OCI-LY7 (cell line): ENCODE measurements around the gene TLR9. TPM values are rescaled to one million over a fixed set of nuclear protein-coding genes. Genes with fewer than 3 reads are reported as not detected.

ENCODE experiments used
- BruUV-seq: library from RNA; stranded (reverse); fragments of 400-500 nt; replicated peaks from 2 replicates; lab custom pipeline; 2021; lab: Mats Ljungman, UMichigan
- CTCF ChIA-PET: fragments of 300-600 bp; sonication (Branson Sonifier 250); formaldehyde crosslinking; loops from one replicate; lab custom pipeline; 2022; ENCODE audit warnings: antibody characterized with exemption; ENCODE audit not compliant: unreplicated experiment; lab: Charles Lee
- POLR2A ChIA-PET: fragments of 300-600 bp; sonication (Branson Sonifier 250); formaldehyde crosslinking; loops from one replicate; lab custom pipeline; 2022; ENCODE audit warnings: antibody characterized with exemption; lab: Charles Lee
- DNase-seq: peaks from one replicate; pipeline ENCODE4 v3.0.0-alpha.2; 2015; ENCODE audit warnings: low spot score
- H2AFZ ChIP-seq: fragments of 200-600 bp; sonication (generic), shearing (Covaris generic); 2 replicates; pipeline ENCODE4 v1.6.1; 2014; ENCODE audit warnings: mild to moderate bottlenecking, antibody characterized with exemption, low read length, moderate library complexity
- H3K27ac ChIP-seq: fragments of 200-600 bp; sonication (generic); 2 replicates; pipeline ENCODE4 v1.5.1; 2014; ENCODE audit warnings: mixed run types, low read depth, mild to moderate bottlenecking, moderate library complexity, low read length, inconsistent platforms; ENCODE audit not compliant: poor library complexity, severe bottlenecking
- H3K36me3 ChIP-seq: fragments of 200-600 bp; sonication (generic); 2 replicates; pipeline ENCODE4 v1.6.1; 2014; ENCODE audit warnings: mild to moderate bottlenecking, antibody characterized with exemption, low read length, moderate library complexity, mixed read lengths; ENCODE audit not compliant: insufficient read depth
- H3K4me1 ChIP-seq: fragments of 200-600 bp; sonication (generic); 2 replicates; pipeline ENCODE4 v1.5.1; 2014; ENCODE audit warnings: mild to moderate bottlenecking, low read length; ENCODE audit not compliant: insufficient read depth, poor library complexity, severe bottlenecking
- H3K4me2 ChIP-seq: fragments of 200-600 bp; sonication (generic); 2 replicates; pipeline ENCODE4 v1.6.1; 2014; ENCODE audit warnings: mild to moderate bottlenecking, low read length
- H3K4me3 ChIP-seq: fragments of 200-600 bp; sonication (generic); 2 replicates; pipeline ENCODE4 v1.5.1; 2014; ENCODE audit warnings: mild to moderate bottlenecking, low read depth, low read length; ENCODE audit not compliant: poor library complexity, severe bottlenecking
- H3K79me2 ChIP-seq: fragments of 200-600 bp; sonication (generic); 2 replicates; pipeline ENCODE4 v1.6.1; 2016; ENCODE audit warnings: low read depth, mild to moderate bottlenecking, low read length, moderate library complexity, mixed read lengths; ENCODE audit not compliant: insufficient read depth
- H3K9me2 ChIP-seq: fragments of 200-600 bp; sonication (generic); 2 replicates; pipeline ENCODE4 v1.6.1; 2016; ENCODE audit warnings: mild to moderate bottlenecking, low read length, mixed read lengths; ENCODE audit not compliant: insufficient read depth
- H3K9me3 ChIP-seq: fragments of 200-600 bp; sonication (generic); 2 replicates; pipeline ENCODE4 v1.6.1; 2014; ENCODE audit warnings: mild to moderate bottlenecking, mixed run types, low read length, mixed read lengths
- H4K20me1 ChIP-seq: fragments of 200-600 bp; sonication (generic); 2 replicates; pipeline ENCODE4 v1.6.1; 2014; ENCODE audit warnings: mild to moderate bottlenecking, antibody characterized with exemption, low read length, moderate library complexity, mixed read lengths; ENCODE audit not compliant: insufficient read depth
- EZH2phosphoT487 ChIP-seq: fragments of 200-600 bp; sonication (generic); IDR thresholded peaks from 2 replicates; pipeline ENCODE4 v1.6.1; 2018; ENCODE audit warnings: low read depth, borderline replicate concordance, mild to moderate bottlenecking, mixed run types, antibody characterized with exemption, low read length, moderate library complexity, mixed read lengths
- intact Hi-C: fragments of 100-400 bp; cut with micrococcal nuclease; formaldehyde crosslinking; loops from one replicate; pipeline ENCODE4 v1.10.0; 2022; ENCODE audit not compliant: unreplicated experiment
- total RNA-seq, 2 experiments: library from RNA; depleted of rRNA in 1 of 2; stranded (reverse); fragments of >200 nt in 1 of 2; shearing (Covaris generic) in 1 of 2; gene quantifications; 2 replicates each; pipeline ENCODE4 v1.2.3, GENCODE V29; 2014 to 2022
- TF ChIP-seq, protein P1 (sequence below): fragments of 200-600 bp; sonication (generic); conservative IDR thresholded peaks from 2 replicates; pipeline ENCODE4 v1.5.1; 2014; ENCODE audit warnings: mild to moderate bottlenecking, antibody characterized with exemption, low read length, moderate library complexity, mixed read lengths

The TLR9 gene
- total RNA-seq, 2 experiments from 2014 or later: 1.7 to 9.0 TPM

- no peak for DNase-seq
- ChIA-PET CTCF (no interaction called here), POLR2A (no interaction called here)
- intact Hi-C loops: no loop called here
- H2AFZ ChIP-seq: no peak overlapping the region
- no peak overlapping the region for H3K4me3 ChIP-seq
- H3K9me3 ChIP-seq: no peaks in the 10 kb centered on the region
- no peaks in the 10 kb centered on the region for H3K36me3 ChIP-seq
- no peak overlapping the region for H3K4me2 ChIP-seq
- TF ChIP-seq, protein P1, sequence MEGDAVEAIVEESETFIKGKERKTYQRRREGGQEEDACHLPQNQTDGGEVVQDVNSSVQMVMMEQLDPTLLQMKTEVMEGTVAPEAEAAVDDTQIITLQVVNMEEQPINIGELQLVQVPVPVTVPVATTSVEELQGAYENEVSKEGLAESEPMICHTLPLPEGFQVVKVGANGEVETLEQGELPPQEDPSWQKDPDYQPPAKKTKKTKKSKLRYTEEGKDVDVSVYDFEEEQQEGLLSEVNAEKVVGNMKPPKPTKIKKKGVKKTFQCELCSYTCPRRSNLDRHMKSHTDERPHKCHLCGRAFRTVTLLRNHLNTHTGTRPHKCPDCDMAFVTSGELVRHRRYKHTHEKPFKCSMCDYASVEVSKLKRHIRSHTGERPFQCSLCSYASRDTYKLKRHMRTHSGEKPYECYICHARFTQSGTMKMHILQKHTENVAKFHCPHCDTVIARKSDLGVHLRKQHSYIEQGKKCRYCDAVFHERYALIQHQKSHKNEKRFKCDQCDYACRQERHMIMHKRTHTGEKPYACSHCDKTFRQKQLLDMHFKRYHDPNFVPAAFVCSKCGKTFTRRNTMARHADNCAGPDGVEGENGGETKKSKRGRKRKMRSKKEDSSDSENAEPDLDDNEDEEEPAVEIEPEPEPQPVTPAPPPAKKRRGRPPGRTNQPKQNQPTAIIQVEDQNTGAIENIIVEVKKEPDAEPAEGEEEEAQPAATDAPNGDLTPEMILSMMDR: no peak
- TF ChIP-seq EZH2phosphoT487: no peak
- no peaks in the 10 kb centered on the region for H4K20me1 ChIP-seq
- no peaks in the 10 kb centered on the region for H3K9me2 ChIP-seq
- BruUV-seq: no TSS peak
- H3K79me2 ChIP-seq: no peaks in the 10 kb centered on the region
- H3K4me1 ChIP-seq: peaks cover 7% of the 10 kb centered on the region
- H3K27ac ChIP-seq: no peak overlapping the region
Measured at GRCh38 chr3:52176180-52176752, 49.2 kb downstream of the TLR9 start.

- ChIA-PET CTCF (no interaction called here), POLR2A (interaction anchor here (0.6 kb wide), 1 partner anchor 229 kb away, joined by 4 read pairs; no protein-coding TSS in a partner anchor)
- BruUV-seq: no TSS peak
- Histone ChIP-seq H3K79me2 (no peaks in the 10 kb centered on the region), H4K20me1 (no peaks in the 10 kb centered on the region), H3K27ac (no peak overlapping the region), H2AFZ (no peak overlapping the region), H3K4me1 (peaks cover 1% of the 10 kb centered on the region), H3K9me2 (no peaks in the 10 kb centered on the region), H3K4me3 (no peak overlapping the region), H3K9me3 (no peaks in the 10 kb centered on the region), H3K36me3 (no peaks in the 10 kb centered on the region), H3K4me2 (no peak overlapping the region)
- no peak for DNase-seq
- TF ChIP-seq, protein P1: no peak
- no peak for TF ChIP-seq EZH2phosphoT487
- intact Hi-C loops: no loop called here
Measured at GRCh38 chr3:52175416-52176179, 49.8 kb downstream of the TLR9 start.

- no peak overlapping the region for H3K4me3 ChIP-seq
- no peaks in the 10 kb centered on the region for H3K9me2 ChIP-seq
- no peak overlapping the region for H2AFZ ChIP-seq
- TF ChIP-seq, protein P1: no peak
- TF ChIP-seq EZH2phosphoT487: no peak
- H4K20me1 ChIP-seq: no peaks in the 10 kb centered on the region
- no peak overlapping the region for H3K4me2 ChIP-seq
- ChIA-PET CTCF (no interaction called here), POLR2A (interaction anchor here (0.6 kb wide), 1 partner anchor 421 kb away, joined by 3 read pairs; no protein-coding TSS in a partner anchor)
- no peaks in the 10 kb centered on the region for H3K36me3 ChIP-seq
- DNase-seq: no peak
- intact Hi-C loops: no loop called here
- H3K9me3 ChIP-seq: no peaks in the 10 kb centered on the region
- H3K79me2 ChIP-seq: no peaks in the 10 kb centered on the region
- H3K27ac ChIP-seq: no peak overlapping the region
- no peaks in the 10 kb centered on the region for H3K4me1 ChIP-seq
- BruUV-seq: no TSS peak
Measured at GRCh38 chr3:52174896-52175295, 50.5 kb downstream of the TLR9 start.
